Adipose tissue (tissue), 3 donors: ENCODE results near the gene TBC1D21. TPM values are rescaled to one million over a fixed set of nuclear protein-coding genes. Genes with fewer than 3 reads are reported as not detected.

Experiments
- H3K27ac ChIP-seq: one replicate; pipeline ENCODE4 v1.5.1; 2013; ENCODE audit warnings: low read depth, low read length
- WGBS, 3 donors: extraction: QIAGEN DNeasy Blood & Tissue Kit; methylation state at CpG; one replicate each; pipeline ENCODE4 v1.1.7; 2013; 5-methylcytosine and 5-hydroxymethylcytosine counted together
- polyA plus RNA-seq, 3 donors: library from polyadenylated mRNA; stranded (reverse); fragments of 200-250 nt; gene quantifications; one replicate each; pipeline ENCODE4 v1.2.3, GENCODE V29; 2013
- donor health status: healthy with polysubstance abuse.
- donor health status: Bipolar disorder and iron deficiency.
- donor health status: healthy.

The TBC1D21 gene
- polyA plus RNA-seq, 3 donors: not detected

GRCh38 chr15:73884159-73884558, 10.8 kb downstream of the TBC1D21 start:
- no peak overlapping the region for H3K27ac ChIP-seq
- WGBS, 3 donors: 56 to 69% (median 66%) methylated on average over 3 of the region's 3 CpGs

- H3K27ac ChIP-seq: no peak overlapping the region
- WGBS, 3 donors: 81 to 89% (median 88%) methylated on average over 9 of the region's 9 CpGs
Observed at GRCh38 chr15:73885954-73886700, 12.8 kb downstream of the TBC1D21 start.

- 80 to 86% (median 82%) methylated on average over 5 of the region's 5 CpGs for WGBS, 3 donors
- no peak overlapping the region for H3K27ac ChIP-seq
Observed at GRCh38 chr15:73886717-73887345, 13.5 kb downstream of the TBC1D21 start.

GRCh38 chr15:73887481-73887880, 14.1 kb downstream of the TBC1D21 start:
- WGBS, 3 donors: 77 to 83% (median 81%) methylated on average over 7 of the region's 7 CpGs

GRCh38 chr15:73888224-73889041, 15.1 kb downstream of the TBC1D21 start:
- no peak overlapping the region for H3K27ac ChIP-seq
- 59 to 79% (median 73%) methylated on average over 10 of the region's 10 CpGs for WGBS, 3 donors

More at GRCh38 chr15:73887481-73887880, 14.1 kb downstream of the TBC1D21 start:
- H3K27ac ChIP-seq: no peak overlapping the region

- H3K27ac ChIP-seq: no peak overlapping the region
- 47 to 64% (median 58%) methylated on average over 6 of the region's 6 CpGs for WGBS, 3 donors
Observed at GRCh38 chr15:73889053-73889761, 15.8 kb downstream of the TBC1D21 start.

- H3K27ac ChIP-seq: no peak overlapping the region
- 62 to 83% (median 63%) methylated on average over 1 of the region's 1 CpG for WGBS, 3 donors
Observed at GRCh38 chr15:73889762-73890124, 16.4 kb downstream of the TBC1D21 start.

GRCh38 chr15:73891328-73892315, 18.3 kb downstream of the TBC1D21 start:
- 81 to 84% (median 83%) methylated on average over 11 of the region's 11 CpGs for WGBS, 3 donors

GRCh38 chr15:73892446-73893226, 19.3 kb downstream of the TBC1D21 start:
- no peak overlapping the region for H3K27ac ChIP-seq
- WGBS, 3 donors: 89 to 93% (median 92%) methylated on average over 13 of the region's 13 CpGs

More at GRCh38 chr15:73891328-73892315, 18.3 kb downstream of the TBC1D21 start:
- H3K27ac ChIP-seq: no peak overlapping the region

GRCh38 chr15:73894133-73894814, 20.9 kb downstream of the TBC1D21 start:
- 82 to 86% (median 82%) methylated on average over 12 of the region's 12 CpGs for WGBS, 3 donors
- no peak overlapping the region for H3K27ac ChIP-seq

- no peak overlapping the region for H3K27ac ChIP-seq
- WGBS, 3 donors: 71 to 78% (median 76%) methylated on average over 15 of the region's 15 CpGs
Observed at GRCh38 chr15:73897441-73898261, 24.3 kb downstream of the TBC1D21 start.

- no peak overlapping the region for H3K27ac ChIP-seq
- WGBS, 3 donors: 57 to 69% (median 64%) methylated on average over 15 of the region's 15 CpGs
Observed at GRCh38 chr15:73899197-73900094, 26.1 kb downstream of the TBC1D21 start.

- H3K27ac ChIP-seq: no peak overlapping the region
- 70 to 75% (median 73%) methylated on average over 10 of the region's 10 CpGs for WGBS, 3 donors
Observed at GRCh38 chr15:73900095-73900712, 26.8 kb downstream of the TBC1D21 start.
